Liver (tissue), 3 donors: ENCODE measurements around the gene TIGD2.

Experiments used
- ATF3 ChIP-seq: IDR thresholded peaks from 2 replicates; pipeline ENCODE4 v1.6.1; 2016; ENCODE audit warnings: antibody characterized with exemption
- CTCF ChIP-seq: fragments of 150-350 bp; IDR thresholded peaks from 2 replicates; pipeline ENCODE4 v1.5.1; 2017; ENCODE audit warnings: improper control_type of control experiment, low read depth, low read length; ENCODE audit not compliant: missing input control
- EGR1 ChIP-seq, 2 donors: IDR thresholded peaks; 2 replicates each; pipeline ENCODE4 v1.6.1; 2016 to 2018; ENCODE audit warnings: antibody characterized with exemption in 2 of 2, low read depth in 2 of 2
- GABPA ChIP-seq, 2 donors: IDR thresholded peaks in 1 of 2; conservative IDR thresholded peaks in 1 of 2; 2 replicates each; pipeline ENCODE4 v1.6.1; 2016; ENCODE audit warnings: antibody characterized with exemption in 2 of 2, mild to moderate bottlenecking in 1 of 2, moderate library complexity in 1 of 2
- JUND ChIP-seq, 2 donors: IDR thresholded peaks; 2 replicates each; pipeline ENCODE4 v1.6.1; 2016; ENCODE audit warnings: antibody characterized with exemption in 2 of 2
- NR2F2 ChIP-seq: IDR thresholded peaks from 2 replicates; pipeline ENCODE4 v1.6.1; 2016; ENCODE audit warnings: antibody characterized with exemption
- RAD21 ChIP-seq, 2 donors: IDR thresholded peaks; 2 replicates each; pipeline ENCODE4 v1.6.1; 2016; ENCODE audit warnings: antibody characterized with exemption in 2 of 2, mild to moderate bottlenecking in 2 of 2
- RXRA ChIP-seq, 2 donors: IDR thresholded peaks; 2 replicates each; pipeline ENCODE4 v1.6.1; 2017 to 2018; ENCODE audit warnings: antibody characterized with exemption in 2 of 2, mild to moderate bottlenecking in 1 of 2
- SP1 ChIP-seq: IDR thresholded peaks from 2 replicates; pipeline ENCODE4 v1.6.1; 2018; ENCODE audit warnings: antibody characterized with exemption, mild to moderate bottlenecking
- TAF1 ChIP-seq: conservative IDR thresholded peaks from 2 replicates; pipeline ENCODE4 v1.6.1; 2016; ENCODE audit warnings: antibody characterized with exemption, mild to moderate bottlenecking
- YY1 ChIP-seq: IDR thresholded peaks from 2 replicates; pipeline ENCODE4 v1.6.1; 2016; ENCODE audit warnings: antibody characterized with exemption, mild to moderate bottlenecking
- ZBTB33 ChIP-seq: IDR thresholded peaks from 2 replicates; pipeline ENCODE4 v1.6.1; 2016; ENCODE audit warnings: antibody characterized with exemption
- TF ChIP-seq, protein P1 (sequence below): IDR thresholded peaks from 2 replicates; pipeline ENCODE4 v1.6.1; 2016; ENCODE audit warnings: antibody characterized with exemption
- TF ChIP-seq, protein P2 (sequence below): IDR thresholded peaks from 2 replicates; pipeline ENCODE4 v1.6.1; 2016; ENCODE audit warnings: antibody characterized with exemption, mild to moderate bottlenecking
- donor health status: healthy.
- donor health status: healthy.

GRCh38 chr4:89161841-89162240 lies 50.5 kb downstream of the TIGD2 start:
- TF ChIP-seq CTCF (no peak), EGR1 (IDR thresholded peaks at IDR 0.05; ENCODE audit: low read depth in 2 of 2) (no peak), ZBTB33 (no peak), ATF3 (no peak), RAD21 (IDR thresholded peaks at IDR 0.05) (no peak), TAF1 (no peak), NR2F2 (no peak), SP1 (no peak), RXRA (IDR thresholded peaks at IDR 0.05) (no peak), YY1 (no peak), GABPA (IDR thresholded peaks at IDR 0.05 in 1 of 2, conservative IDR thresholded peaks at IDR 0.05 in 1 of 2) (no peak), JUND (IDR thresholded peaks at IDR 0.05) (no peak)
- TF ChIP-seq, protein P1, sequence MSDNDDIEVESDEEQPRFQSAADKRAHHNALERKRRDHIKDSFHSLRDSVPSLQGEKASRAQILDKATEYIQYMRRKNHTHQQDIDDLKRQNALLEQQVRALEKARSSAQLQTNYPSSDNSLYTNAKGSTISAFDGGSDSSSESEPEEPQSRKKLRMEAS, result no peak
- TF ChIP-seq, protein P2, sequence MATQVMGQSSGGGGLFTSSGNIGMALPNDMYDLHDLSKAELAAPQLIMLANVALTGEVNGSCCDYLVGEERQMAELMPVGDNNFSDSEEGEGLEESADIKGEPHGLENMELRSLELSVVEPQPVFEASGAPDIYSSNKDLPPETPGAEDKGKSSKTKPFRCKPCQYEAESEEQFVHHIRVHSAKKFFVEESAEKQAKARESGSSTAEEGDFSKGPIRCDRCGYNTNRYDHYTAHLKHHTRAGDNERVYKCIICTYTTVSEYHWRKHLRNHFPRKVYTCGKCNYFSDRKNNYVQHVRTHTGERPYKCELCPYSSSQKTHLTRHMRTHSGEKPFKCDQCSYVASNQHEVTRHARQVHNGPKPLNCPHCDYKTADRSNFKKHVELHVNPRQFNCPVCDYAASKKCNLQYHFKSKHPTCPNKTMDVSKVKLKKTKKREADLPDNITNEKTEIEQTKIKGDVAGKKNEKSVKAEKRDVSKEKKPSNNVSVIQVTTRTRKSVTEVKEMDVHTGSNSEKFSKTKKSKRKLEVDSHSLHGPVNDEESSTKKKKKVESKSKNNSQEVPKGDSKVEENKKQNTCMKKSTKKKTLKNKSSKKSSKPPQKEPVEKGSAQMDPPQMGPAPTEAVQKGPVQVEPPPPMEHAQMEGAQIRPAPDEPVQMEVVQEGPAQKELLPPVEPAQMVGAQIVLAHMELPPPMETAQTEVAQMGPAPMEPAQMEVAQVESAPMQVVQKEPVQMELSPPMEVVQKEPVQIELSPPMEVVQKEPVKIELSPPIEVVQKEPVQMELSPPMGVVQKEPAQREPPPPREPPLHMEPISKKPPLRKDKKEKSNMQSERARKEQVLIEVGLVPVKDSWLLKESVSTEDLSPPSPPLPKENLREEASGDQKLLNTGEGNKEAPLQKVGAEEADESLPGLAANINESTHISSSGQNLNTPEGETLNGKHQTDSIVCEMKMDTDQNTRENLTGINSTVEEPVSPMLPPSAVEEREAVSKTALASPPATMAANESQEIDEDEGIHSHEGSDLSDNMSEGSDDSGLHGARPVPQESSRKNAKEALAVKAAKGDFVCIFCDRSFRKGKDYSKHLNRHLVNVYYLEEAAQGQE, result no peak
